Nucleus accumbens (tissue), 56 donors: ENCODE results near the gene XIAP.
A peak's percentile ranks its signal among the peaks of the same experiment; 100 is the strongest.
"Not testable (repeated sequence)": the region's sequence is repeated elsewhere in the genome, so short reads cannot be mapped to it uniquely, and the experiment has no call there.

Experiments used
- DNase-seq, 56 donors: peaks; one replicate each; lab custom pipeline; 2025; lab: John Stamatoyannopoulos, UW

The XIAP gene

GRCh38 chrX:123873956-123874355 is 14.1 kb downstream of the XIAP start:
- DNase-seq, result no peak

GRCh38 chrX:123876177-123876576 is 16.3 kb downstream of the XIAP start:
- DNase-seq, result no peak

- DNase-seq, result no peak
Measured at GRCh38 chrX:123876844-123877243, 17.0 kb downstream of the XIAP start.

GRCh38 chrX:123878252-123878721 is 18.4 kb downstream of the XIAP start:
- no peak for DNase-seq

- DNase-seq, result no peak
Measured at GRCh38 chrX:123881330-123881729, 21.5 kb downstream of the XIAP start.

- DNase-seq, result no peak
Measured at GRCh38 chrX:123882391-123882790, 22.5 kb downstream of the XIAP start.

- peak in 1 of 56 donors; percentile 6 for DNase-seq
Measured at GRCh38 chrX:123884809-123885408, 25.1 kb downstream of the XIAP start.

- no peak for DNase-seq
Measured at GRCh38 chrX:123899701-123900100, 39.8 kb downstream of the XIAP start.

GRCh38 chrX:123903261-123903660 is 43.4 kb downstream of the XIAP start:
- not testable (repeated sequence) for DNase-seq

- DNase-seq, result no peak
Measured at GRCh38 chrX:123905332-123905731, 45.5 kb downstream of the XIAP start.

GRCh38 chrX:123906557-123907316 is 46.9 kb downstream of the XIAP start:
- DNase-seq, result no peak

GRCh38 chrX:123909523-123909922 is 49.7 kb downstream of the XIAP start:
- DNase-seq, result no peak

- no peak for DNase-seq
Measured at GRCh38 chrX:123917069-123917468, 57.2 kb downstream of the XIAP start.

- no peak for DNase-seq
Measured at GRCh38 chrX:123918106-123918721, 58.4 kb downstream of the XIAP start.

- no peak for DNase-seq
Measured at GRCh38 chrX:123920105-123920785, 60.4 kb downstream of the XIAP start.

- no peak for DNase-seq
Measured at GRCh38 chrX:123923211-123923610, 63.4 kb downstream of the XIAP start.

- no peak for DNase-seq
Measured at GRCh38 chrX:123924186-123924585, 64.3 kb downstream of the XIAP start.

GRCh38 chrX:123927845-123928244 is 68.0 kb downstream of the XIAP start:
- DNase-seq, result no peak

- DNase-seq, result not testable (repeated sequence)
Measured at GRCh38 chrX:123932055-123932454, 72.2 kb downstream of the XIAP start.

- no peak for DNase-seq
Measured at GRCh38 chrX:123943074-123943473, 83.2 kb downstream of the XIAP start.

GRCh38 chrX:123943488-123943887 is 83.6 kb downstream of the XIAP start:
- no peak for DNase-seq
